Gastroesophageal sphincter (tissue), 3 donors: ENCODE measurements around the gene MAP3K4.

Experiments used
- CTCF ChIP-seq, 4 experiments: fragments of 200-600 bp in 2 of 4; fragments of 450-650 bp in 2 of 4; sonication (generic) in 1 of 4; IDR thresholded peaks; one replicate each; pipeline ENCODE4 v1.5.1; 2017 to 2019; ENCODE audit warnings: antibody characterized with exemption in 4 of 4, mild to moderate bottlenecking in 2 of 4, moderate library complexity in 2 of 4
- POLR2A ChIP-seq, 2 donors: fragments of 450-650 bp; IDR thresholded peaks; one replicate each; pipeline ENCODE4 v1.6.1; 2017; ENCODE audit warnings: antibody characterized with exemption in 2 of 2, mild to moderate bottlenecking in 2 of 2, moderate library complexity in 1 of 2
- POLR2AphosphoS5 ChIP-seq: sonication (generic); formaldehyde crosslinking; IDR thresholded peaks from one replicate; pipeline ENCODE4 v1.6.1; 2017; ENCODE audit warnings: antibody characterized with exemption

- TF ChIP-seq POLR2AphosphoS5 (no peak), POLR2A (IDR thresholded peaks at IDR 0.05) (no peak), CTCF (IDR thresholded peaks at IDR 0.05) (no peak)
These were observed 149.6 kb downstream of the MAP3K4 start for GRCh38 chr6:161141173-161141572.
